Cardiac fibroblast (primary cell): ENCODE measurements around the gene STK32C.

Experiments used
- DNase-seq, 2 donors: peaks; one replicate each; pipeline versions ENCODE4 v3.0.0 to v3.0.0-alpha.2; 2010; ENCODE audit warnings: low read depth in 2 of 2
- H3K4me3 ChIP-seq, 2 donors: replicated peaks in 1 of 2; 1 replicate in 1 of 2; 2 replicates in 1 of 2; pipeline ENCODE4 v1.5.1; 2011; ENCODE audit warnings: low read depth in 2 of 2, low read length in 2 of 2, mild to moderate bottlenecking in 2 of 2, moderate library complexity in 1 of 2
- CTCF ChIP-seq: IDR thresholded peaks from one replicate; pipeline ENCODE4 v1.5.1; 2011; ENCODE audit warnings: low read depth, mild to moderate bottlenecking, low read length, inconsistent platforms

Gene STK32C

GRCh38 chr10:132170561-132171361, 137.0 kb downstream of the STK32C start:
- DNase-seq = no peak
- TF ChIP-seq CTCF = no peak
- no peak overlapping the region for H3K4me3 ChIP-seq

GRCh38 chr10:132169766-132170560, 137.8 kb downstream of the STK32C start:
- TF ChIP-seq CTCF = no peak
- H3K4me3 ChIP-seq = no peak overlapping the region
- DNase-seq = no peak

GRCh38 chr10:132169031-132169765, 138.6 kb downstream of the STK32C start:
- TF ChIP-seq CTCF = no peak
- DNase-seq = no peak
- H3K4me3 ChIP-seq = no peak overlapping the region

GRCh38 chr10:132168571-132169030, 139.1 kb downstream of the STK32C start:
- no peak overlapping the region for H3K4me3 ChIP-seq
- no peak for DNase-seq
- no peak for TF ChIP-seq CTCF

GRCh38 chr10:132167976-132168375, 139.8 kb downstream of the STK32C start:
- H3K4me3 ChIP-seq = no peak overlapping the region
- TF ChIP-seq CTCF = no peak
- DNase-seq = no peak

- H3K4me3 ChIP-seq = no peak overlapping the region
- no peak for TF ChIP-seq CTCF
- DNase-seq = no peak
Observed at GRCh38 chr10:132167041-132167674, 140.6 kb downstream of the STK32C start.
